GM12878 (cell line): ENCODE measurements around the gene HRCT1. TPM values are rescaled to one million over a fixed set of nuclear protein-coding genes. Genes with fewer than 3 reads are reported as not detected.

Source experiments
- CHD4 ChIP-seq: fragments of 200-600 bp; sonication (generic); IDR thresholded peaks from 2 replicates; pipeline ENCODE4 v1.6.1; 2016; ENCODE audit warnings: mild to moderate bottlenecking
- MTA2 ChIP-seq: fragments of 450-650 bp; IDR thresholded peaks from 2 replicates; pipeline ENCODE4 v1.6.1; 2016; ENCODE audit warnings: low read depth, mild to moderate bottlenecking, moderate library complexity
- RBBP5 ChIP-seq: fragments of 200-600 bp; sonication (generic); conservative IDR thresholded peaks from 2 replicates; pipeline ENCODE4 v1.6.1; 2016
- RCOR1 ChIP-seq: conservative IDR thresholded peaks from 2 replicates; pipeline ENCODE4 v1.6.1; 2012; ENCODE audit warnings: low read depth, low read length, improper control_type of control experiment
- YY1 ChIP-seq: IDR thresholded peaks from 2 replicates; pipeline ENCODE4 v1.6.1; 2011; ENCODE audit warnings: low read depth, mild to moderate bottlenecking, low read length
- polyA plus RNA-seq, 11 experiments: library from polyadenylated mRNA; depleted of rRNA in 4 of 11; unstranded in 6 of 11; stranded (reverse) in 5 of 11; fragments of >200 nt; fragmentation: Nextera tagmentation in 4 of 11; fragmentation: Illumina TruSeq in 1 of 11; extraction: Ambion mirVana in 4 of 11; extraction: Trizol in 1 of 11; gene quantifications; 1 replicate in 1 of 11; 2 replicates in 10 of 11; pipeline versions ENCODE4 v1.2.1 to v1.2.3, GENCODE V29; 2011 to 2016; ENCODE audit warnings: inconsistent platforms in 2 of 11, missing spikeins in 2 of 11, low read depth in 1 of 11
- total RNA-seq, 4 experiments: library from RNA; depleted of rRNA in 3 of 4; stranded (reverse); fragments of >200 nt in 3 of 4; fragmentation: Illumina TruSeq in 1 of 4; extraction: Trizol in 1 of 4; gene quantifications; 2 replicates each; pipeline versions ENCODE4 v1.2.1 to v1.2.3, GENCODE V29; 2013 to 2021
- TF ChIP-seq, protein P1 (sequence below): IDR thresholded peaks from 2 replicates; pipeline ENCODE4 v1.6.1; 2012; ENCODE audit warnings: improper control_type of control experiment, low read depth, low read length; ENCODE audit not compliant: insufficient replicate concordance
- TF ChIP-seq, protein P2 (sequence below): fragments of 150-350 bp; IDR thresholded peaks from 2 replicates; pipeline ENCODE4 v1.6.1; 2016; ENCODE audit warnings: low read depth, low read length

HRCT1 gene
- total and polyA plus RNA-seq, 10 of the 15 experiments (the other 5 are each of a cell fraction or from before 2014, with no cell fraction given), result not detected

DNA sequence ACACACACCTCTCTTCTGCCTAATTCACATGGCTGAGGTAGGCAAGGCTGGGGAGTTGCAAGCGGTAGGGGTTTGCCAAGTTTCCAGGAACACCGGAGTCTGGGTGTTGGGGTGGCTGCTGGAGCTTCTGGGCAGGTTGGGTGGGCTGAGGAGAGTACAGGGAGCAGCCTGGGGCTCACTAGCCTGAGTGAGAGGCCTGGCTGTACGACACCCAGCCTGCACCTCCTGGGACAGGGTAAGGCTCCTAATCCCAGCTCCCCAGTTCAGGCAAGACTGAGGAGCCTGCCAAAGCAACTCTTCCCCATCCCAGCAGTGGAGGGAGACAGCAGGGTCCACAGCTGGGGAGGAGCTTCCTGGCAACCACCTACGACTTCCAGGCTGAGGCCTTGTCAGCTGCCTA is 11.3 kb downstream of the HRCT1 start (continued):
- TF ChIP-seq, protein P1, sequence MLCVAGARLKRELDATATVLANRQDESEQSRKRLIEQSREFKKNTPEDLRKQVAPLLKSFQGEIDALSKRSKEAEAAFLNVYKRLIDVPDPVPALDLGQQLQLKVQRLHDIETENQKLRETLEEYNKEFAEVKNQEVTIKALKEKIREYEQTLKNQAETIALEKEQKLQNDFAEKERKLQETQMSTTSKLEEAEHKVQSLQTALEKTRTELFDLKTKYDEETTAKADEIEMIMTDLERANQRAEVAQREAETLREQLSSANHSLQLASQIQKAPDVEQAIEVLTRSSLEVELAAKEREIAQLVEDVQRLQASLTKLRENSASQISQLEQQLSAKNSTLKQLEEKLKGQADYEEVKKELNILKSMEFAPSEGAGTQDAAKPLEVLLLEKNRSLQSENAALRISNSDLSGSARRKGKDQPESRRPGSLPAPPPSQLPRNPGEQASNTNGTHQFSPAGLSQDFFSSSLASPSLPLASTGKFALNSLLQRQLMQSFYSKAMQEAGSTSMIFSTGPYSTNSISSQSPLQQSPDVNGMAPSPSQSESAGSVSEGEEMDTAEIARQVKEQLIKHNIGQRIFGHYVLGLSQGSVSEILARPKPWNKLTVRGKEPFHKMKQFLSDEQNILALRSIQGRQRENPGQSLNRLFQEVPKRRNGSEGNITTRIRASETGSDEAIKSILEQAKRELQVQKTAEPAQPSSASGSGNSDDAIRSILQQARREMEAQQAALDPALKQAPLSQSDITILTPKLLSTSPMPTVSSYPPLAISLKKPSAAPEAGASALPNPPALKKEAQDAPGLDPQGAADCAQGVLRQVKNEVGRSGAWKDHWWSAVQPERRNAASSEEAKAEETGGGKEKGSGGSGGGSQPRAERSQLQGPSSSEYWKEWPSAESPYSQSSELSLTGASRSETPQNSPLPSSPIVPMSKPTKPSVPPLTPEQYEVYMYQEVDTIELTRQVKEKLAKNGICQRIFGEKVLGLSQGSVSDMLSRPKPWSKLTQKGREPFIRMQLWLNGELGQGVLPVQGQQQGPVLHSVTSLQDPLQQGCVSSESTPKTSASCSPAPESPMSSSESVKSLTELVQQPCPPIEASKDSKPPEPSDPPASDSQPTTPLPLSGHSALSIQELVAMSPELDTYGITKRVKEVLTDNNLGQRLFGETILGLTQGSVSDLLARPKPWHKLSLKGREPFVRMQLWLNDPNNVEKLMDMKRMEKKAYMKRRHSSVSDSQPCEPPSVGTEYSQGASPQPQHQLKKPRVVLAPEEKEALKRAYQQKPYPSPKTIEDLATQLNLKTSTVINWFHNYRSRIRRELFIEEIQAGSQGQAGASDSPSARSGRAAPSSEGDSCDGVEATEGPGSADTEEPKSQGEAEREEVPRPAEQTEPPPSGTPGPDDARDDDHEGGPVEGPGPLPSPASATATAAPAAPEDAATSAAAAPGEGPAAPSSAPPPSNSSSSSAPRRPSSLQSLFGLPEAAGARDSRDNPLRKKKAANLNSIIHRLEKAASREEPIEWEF, result no peak
- TF ChIP-seq YY1 (no peak), RBBP5 (no peak), RCOR1 (no peak), MTA2 (no peak), CHD4 (no peak)
- TF ChIP-seq, protein P2, sequence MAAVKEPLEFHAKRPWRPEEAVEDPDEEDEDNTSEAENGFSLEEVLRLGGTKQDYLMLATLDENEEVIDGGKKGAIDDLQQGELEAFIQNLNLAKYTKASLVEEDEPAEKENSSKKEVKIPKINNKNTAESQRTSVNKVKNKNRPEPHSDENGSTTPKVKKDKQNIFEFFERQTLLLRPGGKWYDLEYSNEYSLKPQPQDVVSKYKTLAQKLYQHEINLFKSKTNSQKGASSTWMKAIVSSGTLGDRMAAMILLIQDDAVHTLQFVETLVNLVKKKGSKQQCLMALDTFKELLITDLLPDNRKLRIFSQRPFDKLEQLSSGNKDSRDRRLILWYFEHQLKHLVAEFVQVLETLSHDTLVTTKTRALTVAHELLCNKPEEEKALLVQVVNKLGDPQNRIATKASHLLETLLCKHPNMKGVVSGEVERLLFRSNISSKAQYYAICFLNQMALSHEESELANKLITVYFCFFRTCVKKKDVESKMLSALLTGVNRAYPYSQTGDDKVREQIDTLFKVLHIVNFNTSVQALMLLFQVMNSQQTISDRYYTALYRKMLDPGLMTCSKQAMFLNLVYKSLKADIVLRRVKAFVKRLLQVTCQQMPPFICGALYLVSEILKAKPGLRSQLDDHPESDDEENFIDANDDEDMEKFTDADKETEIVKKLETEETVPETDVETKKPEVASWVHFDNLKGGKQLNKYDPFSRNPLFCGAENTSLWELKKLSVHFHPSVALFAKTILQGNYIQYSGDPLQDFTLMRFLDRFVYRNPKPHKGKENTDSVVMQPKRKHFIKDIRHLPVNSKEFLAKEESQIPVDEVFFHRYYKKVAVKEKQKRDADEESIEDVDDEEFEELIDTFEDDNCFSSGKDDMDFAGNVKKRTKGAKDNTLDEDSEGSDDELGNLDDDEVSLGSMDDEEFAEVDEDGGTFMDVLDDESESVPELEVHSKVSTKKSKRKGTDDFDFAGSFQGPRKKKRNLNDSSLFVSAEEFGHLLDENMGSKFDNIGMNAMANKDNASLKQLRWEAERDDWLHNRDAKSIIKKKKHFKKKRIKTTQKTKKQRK, result no peak
